ENCODE measurements around the gene H2BK1.

The H2BK1 gene

DNA sequence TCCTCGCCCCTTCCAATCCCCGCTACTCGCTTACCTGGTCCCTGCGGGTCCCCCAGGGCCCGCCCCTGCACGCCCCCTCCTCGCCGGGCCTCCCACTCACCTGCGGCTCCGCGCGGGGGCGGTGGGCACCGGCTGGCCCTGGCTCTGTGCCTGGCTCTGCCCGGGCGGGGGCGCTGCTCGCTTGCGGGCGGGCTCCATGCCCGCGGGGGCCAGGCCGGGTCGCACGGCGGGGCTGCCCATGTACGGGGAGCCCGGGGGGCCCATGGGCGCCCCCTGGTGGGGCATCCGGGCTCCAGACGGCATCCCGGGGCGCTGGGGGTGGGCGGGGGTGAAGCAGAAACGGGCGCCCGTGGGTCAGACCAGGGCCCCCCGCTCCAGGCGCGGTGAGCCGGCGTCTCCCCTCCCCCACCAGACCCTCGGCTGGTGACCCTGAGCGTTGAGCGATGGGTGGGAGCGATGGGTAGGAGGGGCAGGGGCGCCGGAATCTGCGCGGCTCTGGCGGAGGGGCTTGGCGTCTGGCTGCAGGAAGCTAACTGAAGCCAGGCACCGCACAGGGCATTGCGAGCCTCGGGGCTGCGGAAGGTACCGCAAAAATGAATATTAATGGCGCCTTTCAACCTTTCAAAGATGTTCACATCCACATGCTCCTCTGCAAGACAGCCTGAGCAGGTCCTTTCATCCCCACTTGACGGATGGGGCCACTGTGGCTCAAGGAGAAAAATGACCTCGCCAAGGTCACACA, 35.2 kb upstream of the H2BK1 start:
- peak; percentile 46 for DNase-seq (ENCODE audit: low read depth)

DNA sequence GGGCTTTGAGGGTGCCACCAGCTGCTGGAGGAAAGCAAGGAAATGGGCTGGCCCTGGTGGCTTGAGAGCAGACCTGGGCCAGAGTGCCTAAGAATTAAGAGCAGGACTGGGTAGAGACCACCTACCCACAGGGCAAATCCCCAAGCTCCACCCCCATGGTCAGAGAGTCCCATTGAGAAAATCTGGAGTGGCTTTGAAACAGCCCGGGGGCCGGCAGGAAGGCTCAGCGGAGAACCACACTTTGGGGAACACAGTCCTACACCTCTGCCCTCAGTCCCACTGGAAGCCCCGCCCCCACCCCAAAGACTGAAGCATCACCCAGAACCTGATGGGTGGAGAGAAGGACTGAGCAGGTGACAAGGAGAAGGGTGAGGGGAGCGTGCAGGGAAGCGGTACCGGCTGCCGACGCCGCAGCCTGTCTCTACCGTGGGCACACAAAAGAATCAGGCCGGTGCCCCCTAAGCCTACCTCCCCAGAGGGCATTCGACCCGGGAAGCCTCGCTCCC, 34.6 kb upstream of the H2BK1 start:
- DNase-seq (ENCODE audit: low read depth), result no peak

DNA sequence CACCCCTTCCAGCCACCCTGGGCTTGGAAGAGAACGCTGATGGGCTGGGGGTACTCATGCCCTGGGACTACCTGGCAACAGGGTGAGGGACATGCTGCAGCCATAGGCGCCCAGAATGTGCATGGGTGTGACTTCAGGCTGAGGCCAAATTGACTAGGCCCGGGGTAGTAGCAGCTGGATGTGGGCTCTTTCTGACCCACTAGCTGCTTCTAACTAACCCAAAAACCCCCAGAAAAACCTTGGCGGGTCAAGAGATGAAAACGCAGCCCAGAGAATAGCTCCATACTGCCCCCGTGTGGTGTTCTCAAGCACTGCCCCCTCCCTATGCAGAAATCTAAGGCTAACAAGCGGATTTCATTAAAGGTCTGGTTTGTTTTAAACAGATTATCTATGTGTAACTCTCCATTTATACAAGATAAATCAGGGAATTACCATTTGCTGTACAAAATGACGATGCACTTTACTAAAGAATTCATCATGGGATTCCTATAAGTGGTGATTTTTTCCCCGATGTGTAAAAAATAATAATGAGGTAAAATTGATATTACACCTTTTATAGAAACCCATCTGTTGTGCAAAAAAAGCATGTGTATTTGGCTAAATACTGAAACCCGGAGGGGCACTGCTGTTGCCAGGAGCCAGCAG, 34.0 kb upstream of the H2BK1 start:
- DNase-seq (ENCODE audit: low read depth), result no peak

DNA sequence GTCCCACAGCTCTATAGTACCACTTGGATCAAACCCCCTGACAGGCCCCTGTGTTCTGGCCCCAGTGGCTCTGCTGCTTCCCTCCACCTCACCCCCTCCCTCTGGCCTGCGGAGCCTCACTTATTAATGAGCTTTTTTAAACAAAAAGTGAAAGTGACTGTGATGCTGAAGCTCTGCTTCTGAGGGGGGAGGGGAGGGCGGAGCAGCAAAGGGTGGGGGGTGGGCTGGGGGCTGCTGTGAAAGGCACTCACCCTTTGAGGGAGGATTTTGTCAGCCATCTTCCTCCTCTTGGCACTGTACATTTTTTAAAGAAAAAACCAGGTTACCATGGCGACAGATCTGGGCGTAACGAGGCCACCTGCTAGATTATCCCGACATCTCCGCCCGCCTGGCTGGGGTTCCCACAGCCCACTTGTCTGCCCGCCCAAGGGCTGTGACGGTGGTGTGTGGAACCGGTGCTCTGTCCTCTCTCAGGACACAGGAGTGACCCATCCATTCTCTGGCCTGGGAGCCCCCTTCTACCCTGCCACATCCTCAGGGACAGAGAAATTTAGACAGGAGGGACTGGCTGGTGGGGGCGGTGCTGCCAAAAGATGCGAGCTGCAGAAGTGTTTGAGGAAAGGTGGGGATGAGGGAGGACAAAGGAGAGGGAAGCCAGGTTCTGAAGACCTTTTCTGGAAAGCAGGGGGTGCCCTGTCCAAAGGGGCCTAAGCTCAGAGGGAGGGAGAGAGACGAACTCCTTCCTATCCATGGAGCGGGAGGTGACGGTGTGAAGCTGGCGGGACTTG, 33.3 kb upstream of the H2BK1 start:
- DNase-seq (ENCODE audit: low read depth), result no peak

DNA sequence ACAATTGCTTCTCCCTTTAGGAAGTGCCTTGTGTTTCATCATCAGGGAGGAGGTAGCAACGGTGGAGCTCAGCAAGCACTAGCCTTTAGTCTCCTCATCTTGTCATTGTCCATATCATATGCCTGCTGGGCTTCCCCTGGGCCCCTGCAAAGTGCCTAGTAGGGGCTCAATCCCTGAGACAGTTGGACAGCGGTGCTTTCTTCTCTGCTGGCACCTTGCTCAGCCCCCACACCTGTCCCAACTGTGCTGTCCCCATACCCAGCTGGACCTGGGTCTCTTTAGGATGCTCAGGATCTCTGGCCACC, 32.7 kb upstream of the H2BK1 start:
- DNase-seq (ENCODE audit: low read depth), result no peak

DNA sequence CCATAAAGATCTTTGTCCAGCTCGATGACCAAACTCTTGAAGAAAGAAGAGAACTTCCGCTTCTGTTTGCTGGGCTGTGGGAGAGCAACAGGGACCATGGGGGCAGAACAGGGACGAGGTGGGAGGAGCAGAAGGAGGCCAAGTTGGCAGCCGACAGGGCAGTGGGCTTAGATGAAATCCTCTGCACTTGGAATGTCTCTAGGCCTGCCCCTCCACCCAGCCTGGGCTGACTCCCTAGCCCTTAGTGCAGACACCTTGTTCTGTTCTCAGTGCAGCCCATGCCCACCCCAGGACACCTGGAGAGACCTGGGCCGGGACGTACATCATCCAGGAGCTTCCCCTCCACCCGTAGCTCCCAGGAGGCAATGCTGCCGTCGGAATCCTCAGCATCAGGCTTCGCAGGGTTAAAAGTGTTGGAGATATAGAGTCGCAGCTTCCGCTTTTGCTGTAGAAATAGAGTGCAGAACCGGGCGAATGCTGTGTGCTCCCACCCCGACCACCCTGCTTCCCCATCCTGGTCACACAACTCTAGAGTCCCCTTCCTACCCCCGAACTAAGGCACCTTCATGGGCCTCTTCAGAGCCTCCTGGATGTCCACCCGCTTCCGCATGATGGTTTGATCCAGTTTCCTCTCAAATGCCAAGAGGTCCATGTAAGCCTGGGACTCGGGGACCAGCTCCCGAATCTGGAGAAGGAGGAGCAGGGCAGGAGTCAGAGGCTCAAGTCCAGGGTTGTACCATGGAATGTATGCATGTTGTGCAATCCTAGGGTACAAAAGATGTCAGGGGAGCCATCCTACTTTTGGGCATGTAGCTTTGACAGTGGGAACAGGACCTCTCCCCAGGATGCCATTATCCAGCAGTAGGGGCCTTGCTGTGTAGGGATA, 32.1 kb upstream of the H2BK1 start:
- no peak for DNase-seq (ENCODE audit: low read depth)

DNA sequence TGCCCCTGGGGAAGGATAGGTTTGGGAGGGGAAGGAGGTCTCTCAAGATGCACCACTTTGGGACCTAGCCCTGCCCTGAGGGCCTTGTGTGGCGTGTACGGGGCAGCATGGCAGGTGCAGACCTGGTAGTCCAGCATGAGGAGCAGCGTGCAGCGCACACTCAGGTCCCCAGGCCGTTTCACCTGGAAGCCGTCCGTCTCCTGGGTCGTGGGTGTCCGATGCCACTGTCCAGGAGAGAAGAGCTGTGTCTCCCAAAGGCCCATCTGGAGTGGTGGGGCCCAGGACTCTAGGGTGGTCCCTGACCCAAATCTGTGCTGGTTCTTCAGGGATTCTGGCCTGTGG, 31.4 kb upstream of the H2BK1 start:
- no peak for DNase-seq (ENCODE audit: low read depth)

DNA sequence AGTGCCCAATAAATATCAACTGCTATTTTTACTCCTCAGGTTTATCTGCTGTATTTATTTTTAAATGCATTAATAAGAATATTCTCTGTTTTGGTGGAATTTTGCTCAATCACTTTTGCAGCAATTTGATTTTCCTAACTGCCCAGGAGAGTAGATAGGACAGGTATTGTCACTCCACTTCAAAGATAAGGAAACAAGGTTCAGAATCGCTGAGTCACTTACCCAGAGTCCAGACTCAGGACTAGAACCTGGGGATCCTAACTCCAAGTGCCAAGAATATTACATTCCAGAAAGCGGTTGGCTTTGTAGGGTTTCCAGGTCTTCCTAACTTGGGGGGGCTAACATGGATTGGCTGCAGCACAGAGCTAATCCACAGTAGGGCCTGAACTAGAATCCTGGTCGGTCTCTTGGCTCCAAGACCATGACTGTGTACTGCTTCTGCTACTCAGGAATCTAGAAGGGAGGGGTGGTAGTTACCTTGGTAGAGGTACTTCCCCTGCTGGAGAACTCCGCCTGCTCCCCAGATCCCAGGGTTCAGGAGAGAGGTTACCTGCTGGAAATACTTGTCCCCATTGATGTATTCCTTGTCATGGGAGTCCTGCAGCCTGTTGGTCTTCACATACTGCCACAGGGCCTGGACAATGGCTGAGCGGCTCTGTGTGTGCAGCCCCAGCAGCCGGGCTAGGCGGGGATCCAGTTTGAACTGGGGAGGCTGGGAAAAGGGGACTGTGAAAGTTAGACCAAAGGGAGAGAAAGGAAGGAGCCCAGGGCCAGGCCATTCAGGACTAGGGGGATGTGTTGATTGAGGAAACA, 30.9 kb upstream of the H2BK1 start:
- no peak for DNase-seq (ENCODE audit: low read depth)

DNA sequence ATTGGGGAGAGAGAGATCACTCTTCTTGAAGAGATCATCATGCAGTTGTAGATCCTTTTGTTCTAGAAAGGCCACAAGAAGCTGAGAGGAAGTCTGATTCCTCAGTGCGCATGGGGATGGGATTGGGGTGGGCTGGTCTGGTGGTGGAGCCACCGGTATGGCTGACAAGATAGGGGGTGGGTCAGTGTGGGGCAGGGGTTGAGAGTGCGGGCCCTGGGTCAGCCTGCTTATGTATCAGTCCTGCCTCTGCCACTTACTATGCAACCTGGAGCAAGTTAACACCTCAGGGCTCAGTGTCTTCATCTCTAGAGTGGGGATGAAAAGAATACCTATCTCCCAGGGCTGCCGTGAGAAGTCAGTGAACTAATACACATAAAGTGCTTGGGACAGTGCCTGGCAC, 30.2 kb upstream of the H2BK1 start:
- DNase-seq (ENCODE audit: low read depth), result no peak

DNA sequence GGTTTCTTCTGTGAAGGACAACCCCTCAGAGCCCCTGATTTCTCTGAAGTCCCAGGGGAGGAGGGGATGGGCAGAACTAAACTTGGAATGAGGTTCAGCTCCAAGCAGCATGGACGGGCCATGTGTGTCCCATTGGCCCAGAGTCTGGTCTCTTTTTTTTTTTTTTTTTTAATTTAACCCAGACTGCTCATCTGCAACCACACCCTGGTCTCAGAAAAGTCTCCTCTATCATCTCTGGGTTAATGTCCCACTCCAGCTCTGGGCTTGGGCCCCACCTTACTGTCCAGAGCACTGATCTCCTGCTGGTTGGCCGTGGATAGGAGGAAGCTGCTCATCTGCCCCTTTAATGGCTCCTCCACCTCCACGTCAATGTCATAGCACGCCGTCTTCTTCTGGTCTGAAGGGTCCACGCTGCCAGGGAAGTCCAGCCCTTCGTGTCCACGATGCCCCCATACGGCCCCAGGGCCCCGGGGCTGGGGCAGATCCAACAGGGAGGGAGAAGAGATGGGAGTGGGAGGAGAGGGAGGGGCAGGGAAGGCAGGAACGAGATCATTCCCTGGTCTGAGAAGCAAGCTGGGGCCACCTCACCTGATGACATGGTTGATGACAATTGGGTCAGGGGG, 29.7 kb upstream of the H2BK1 start:
- no peak for DNase-seq (ENCODE audit: low read depth)

DNA sequence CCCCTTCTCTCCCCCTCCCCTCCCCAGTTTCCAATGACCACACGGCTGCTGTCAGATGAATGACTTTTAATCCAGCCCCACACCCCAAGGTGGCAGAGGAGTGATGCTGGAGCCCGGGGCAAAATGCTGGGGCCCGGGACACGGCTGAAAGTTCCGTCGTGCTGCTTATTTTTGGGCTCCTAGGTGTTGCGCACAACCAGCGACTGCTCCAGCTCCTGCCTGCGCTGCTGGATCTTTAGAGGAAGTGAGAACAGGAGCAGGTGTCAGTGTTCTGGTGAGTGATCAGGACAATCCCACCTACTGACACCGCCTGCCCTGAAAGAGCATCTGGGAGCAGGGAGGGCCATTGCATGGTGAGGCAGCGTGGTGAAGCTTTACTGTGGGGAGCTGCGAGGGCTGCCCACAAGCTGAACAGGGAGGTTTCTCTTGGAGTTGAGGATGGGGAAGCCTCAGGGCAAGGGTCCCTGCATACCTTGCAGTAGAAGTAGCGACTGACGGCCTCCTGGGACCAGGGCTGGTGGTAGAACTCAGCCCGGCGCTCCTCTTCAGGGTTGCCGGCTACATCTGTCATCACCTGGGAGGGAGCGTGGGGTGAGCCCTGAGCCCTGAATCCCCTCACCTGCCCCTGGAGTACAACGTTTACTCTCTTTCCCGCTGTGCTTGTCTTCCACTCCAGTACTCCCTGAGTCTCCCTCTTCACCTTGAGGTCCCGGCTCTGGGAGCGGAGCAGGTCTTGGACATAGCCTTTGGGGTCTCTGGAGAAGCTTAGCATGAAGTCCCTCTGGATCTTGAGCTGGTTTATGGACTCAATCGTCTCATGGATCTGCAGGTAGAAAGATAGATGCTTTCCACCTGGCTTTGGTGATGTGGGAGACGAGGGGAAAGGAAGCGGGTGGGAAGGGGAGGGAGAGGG, 28.9 kb upstream of the H2BK1 start:
- no peak for DNase-seq (ENCODE audit: low read depth)

DNA sequence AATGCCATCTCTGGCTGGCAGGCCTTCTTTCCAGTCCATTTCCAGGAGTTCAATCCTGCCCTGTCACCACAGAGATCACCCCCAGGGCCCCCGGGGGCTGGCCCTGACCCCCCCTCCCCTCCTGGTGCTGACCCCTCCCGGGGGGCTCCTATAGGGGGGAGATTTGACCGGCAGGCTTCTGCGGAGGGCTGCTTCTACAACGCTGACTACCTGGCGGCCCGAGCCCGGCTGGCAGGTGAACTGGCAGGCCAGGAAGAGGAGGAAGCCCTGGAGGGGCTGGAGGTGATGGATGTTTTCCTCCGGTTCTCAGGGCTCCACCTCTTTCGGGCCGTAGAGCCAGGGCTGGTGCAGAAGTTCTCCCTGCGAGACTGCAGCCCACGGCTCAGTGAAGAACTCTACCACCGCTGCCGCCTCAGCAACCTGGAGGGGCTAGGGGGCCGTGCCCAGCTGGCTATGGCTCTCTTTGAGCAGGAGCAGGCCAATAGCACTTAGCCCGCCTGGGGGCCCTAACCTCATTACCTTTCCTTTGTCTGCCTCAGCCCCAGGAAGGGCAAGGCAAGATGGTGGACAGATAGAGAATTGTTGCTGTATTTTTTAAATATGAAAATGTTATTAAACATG, 28.0 kb upstream of the H2BK1 start:
- DNase-seq (ENCODE audit: low read depth), result no peak

DNA sequence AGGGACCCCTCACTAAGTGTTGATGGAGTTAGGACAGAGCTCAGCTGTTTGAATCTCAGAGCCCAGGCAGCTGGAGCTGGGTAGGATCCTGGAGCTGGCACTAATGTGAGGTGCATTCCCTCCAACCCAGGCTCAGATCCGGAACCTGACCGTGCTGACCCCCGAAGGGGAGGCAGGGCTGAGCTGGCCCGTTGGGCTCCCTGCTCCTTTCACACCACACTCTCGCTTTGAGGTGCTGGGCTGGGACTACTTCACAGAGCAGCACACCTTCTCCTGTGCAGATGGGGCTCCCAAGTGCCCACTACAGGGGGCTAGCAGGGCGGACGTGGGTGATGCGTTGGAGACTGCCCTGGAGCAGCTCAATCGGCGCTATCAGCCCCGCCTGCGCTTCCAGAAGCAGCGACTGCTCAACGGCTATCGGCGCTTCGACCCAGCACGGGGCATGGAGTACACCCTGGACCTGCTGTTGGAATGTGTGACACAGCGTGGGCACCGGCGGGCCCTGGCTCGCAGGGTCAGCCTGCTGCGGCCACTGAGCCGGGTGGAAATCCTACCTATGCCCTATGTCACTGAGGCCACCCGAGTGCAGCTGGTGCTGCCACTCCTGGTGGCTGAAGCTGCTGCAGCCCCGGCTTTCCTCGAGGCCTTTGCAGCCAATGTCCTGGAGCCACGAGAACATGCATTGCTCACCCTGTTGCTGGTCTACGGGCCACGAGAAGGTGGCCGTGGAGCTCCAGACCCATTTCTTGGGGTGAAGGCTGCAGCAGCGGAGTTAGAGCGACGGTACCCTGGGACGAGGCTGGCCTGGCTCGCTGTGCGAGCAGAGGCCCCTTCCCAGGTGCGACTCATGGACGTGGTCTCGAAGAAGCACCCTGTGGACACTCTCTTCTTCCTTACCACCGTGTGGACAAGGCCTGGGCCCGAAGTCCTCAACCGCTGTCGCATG, 27.2 kb upstream of the H2BK1 start:
- DNase-seq (ENCODE audit: low read depth), result no peak

DNA sequence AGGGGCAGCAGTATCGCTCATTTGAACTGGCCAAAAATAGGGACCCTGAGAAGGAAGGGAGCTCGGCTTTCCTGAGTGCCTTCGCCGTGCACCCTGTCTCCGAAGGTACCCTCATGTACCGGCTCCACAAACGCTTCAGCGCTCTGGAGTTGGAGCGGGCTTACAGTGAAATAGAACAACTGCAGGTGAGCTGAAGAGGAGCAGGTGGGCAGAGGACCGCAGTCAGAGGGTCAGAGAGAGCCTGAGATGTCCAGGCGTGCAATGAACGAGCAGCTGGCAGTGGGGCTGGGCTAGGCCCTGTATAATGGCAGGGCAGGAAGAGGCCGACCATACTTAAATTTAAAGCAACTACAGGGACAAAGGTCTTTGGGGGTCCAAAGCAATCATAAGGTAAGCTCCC, 26.1 kb upstream of the H2BK1 start:
- no peak for DNase-seq (ENCODE audit: low read depth)

DNA sequence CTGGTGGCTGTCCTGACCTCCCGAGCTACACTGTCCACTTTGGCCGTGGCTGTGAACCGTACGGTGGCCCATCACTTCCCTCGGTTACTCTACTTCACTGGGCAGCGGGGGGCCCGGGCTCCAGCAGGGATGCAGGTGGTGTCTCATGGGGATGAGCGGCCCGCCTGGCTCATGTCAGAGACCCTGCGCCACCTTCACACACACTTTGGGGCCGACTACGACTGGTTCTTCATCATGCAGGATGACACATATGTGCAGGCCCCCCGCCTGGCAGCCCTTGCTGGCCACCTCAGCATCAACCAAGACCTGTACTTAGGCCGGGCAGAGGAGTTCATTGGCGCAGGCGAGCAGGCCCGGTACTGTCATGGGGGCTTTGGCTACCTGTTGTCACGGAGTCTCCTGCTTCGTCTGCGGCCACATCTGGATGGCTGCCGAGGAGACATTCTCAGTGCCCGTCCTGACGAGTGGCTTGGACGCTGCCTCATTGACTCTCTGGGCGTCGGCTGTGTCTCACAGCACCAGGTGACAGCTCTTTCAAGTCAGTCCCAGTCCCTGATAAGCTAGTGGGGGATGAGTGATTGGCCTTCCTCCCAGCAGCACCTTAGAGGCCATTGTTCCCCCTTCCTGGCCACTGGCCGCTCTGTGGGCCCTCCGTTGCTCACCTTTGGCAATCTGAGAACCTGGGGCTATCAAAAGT, 25.0 kb upstream of the H2BK1 start:
- no peak for DNase-seq (ENCODE audit: low read depth)

DNA sequence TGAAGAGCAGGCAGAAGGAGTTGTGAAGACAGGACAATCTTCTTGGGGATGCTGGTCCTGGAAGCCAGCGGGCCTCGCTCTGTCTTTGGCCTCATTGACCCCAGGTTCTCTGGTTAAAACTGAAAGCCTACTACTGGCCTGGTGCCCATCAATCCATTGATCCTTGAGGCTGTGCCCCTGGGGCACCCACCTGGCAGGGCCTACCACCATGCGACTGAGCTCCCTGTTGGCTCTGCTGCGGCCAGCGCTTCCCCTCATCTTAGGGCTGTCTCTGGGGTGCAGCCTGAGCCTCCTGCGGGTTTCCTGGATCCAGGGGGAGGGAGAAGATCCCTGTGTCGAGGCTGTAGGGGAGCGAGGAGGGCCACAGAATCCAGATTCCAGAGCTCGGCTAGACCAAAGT, 23.5 kb upstream of the H2BK1 start:
- no peak for DNase-seq (ENCODE audit: low read depth)

DNA sequence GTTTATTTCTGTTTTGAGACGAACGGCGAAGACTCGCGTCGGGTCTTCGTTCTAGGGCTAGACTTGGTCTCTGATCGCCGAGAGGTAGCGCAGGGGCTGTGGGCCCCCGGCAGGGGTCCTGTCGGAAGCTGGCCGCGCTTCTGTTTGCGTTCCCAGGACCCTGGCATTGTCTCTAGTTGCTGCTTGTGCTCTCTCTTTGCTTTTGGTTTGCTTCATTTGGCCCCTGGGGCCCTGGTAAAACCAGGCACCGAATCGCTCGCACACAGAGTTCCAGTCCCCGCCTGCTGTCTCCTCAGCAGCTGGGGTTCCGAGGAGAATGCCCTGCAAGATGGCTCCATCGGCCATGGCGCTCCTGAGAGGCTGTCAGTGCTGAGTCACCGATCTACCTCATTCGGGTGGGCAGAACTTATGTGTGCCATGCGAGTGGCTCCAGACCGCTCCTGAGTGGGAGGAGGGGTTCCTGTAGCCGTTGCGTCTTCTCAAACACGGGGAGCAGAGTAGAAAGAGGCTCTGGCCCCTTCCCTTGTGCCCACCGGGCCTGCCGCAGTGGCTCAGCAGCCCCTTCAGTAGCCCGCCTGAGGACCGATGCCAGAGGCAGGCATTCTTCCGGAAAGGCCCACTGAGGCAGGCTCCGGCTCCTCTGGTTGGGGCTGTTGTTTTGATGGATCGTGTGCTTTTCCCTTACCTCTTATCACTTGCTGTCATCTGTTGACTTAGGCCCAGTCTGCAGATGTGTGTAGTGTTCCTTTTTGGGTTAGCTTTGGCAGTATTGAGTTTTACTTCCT, 22.8 kb upstream of the H2BK1 start:
- peak; percentile 64 for DNase-seq (ENCODE audit: low read depth)
